GM18499 (cell line): Measurements from ENCODE around the gene PMEL.
A peak's percentile ranks its signal among the peaks of the same experiment; 100 is the strongest.

Experiments used
- ATAC-seq: cut with Tn5 transposase; IDR thresholded peaks from one replicate; pipeline ENCODE4 v1.9.1; 2021; ENCODE audit warnings: moderate number of reproducible peaks; ENCODE audit not compliant: insufficient read depth, unreplicated experiment

The PMEL gene

DNA sequence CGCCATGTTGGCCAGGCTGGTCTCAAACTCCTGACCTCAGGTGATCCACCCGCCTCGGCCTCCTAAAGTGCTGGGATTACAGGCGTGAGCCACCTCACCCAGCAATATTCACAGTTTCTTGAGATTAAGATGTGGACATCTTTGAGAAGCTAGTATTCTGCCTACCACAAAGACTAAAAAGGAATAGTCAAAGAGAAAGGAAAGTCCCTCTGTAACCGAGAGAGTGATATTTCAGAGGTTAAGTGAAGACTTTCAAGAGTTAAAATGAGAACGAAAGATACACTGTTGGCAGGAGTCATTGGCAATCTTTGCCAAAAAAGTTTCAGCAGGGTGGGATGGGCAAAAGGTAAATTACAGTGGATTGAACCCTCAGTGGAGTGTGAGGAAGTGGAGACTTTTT lies 19.3 kb downstream of the PMEL start:
- no peak for ATAC-seq

DNA sequence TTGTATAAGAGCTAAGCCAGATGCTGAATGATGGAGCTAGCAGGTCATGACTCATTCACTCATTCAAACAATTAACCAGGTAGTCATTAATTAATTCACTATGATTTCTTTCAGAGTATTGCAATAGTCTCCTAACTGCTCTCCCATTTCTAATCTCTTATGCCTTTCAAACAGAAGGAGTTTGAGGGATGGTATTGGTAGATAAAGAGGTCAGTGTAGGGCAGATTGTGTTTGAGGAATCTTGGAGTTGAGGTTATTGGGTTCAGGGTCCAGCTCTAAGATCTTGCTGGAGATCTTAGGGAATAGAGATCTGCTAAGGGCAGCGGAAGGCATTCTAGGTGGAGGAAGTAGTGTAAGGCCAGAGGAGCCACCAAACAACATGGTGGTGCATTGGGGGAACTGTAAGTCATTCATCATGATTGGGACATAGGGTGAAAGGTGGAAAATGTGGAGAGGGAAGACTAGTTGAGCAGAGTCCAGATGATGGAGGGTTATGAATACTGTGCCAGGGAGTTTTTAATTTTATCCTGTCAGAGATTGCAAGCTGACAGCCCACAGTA lies 23.2 kb downstream of the PMEL start:
- ATAC-seq, result no peak

DNA sequence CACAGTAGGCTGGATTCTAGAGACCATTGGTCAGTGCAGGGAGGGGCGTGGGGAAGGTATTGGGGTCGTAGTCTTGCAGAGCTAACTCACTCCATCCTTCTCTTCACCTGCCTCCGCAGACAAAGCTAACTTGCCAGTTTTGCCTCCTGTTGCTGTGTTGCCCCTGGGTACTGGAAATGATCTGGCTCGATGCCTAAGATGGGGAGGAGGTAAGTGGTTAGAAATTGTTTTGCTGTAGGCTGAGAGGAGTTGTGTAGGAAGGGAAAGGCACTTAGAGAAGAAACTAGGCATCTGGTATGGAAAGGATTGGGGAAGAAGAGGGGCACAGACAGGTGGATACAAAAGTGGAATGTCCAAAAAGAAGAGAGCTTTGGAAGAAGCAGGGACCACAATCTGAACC lies 23.8 kb downstream of the PMEL start:
- no peak for ATAC-seq

DNA sequence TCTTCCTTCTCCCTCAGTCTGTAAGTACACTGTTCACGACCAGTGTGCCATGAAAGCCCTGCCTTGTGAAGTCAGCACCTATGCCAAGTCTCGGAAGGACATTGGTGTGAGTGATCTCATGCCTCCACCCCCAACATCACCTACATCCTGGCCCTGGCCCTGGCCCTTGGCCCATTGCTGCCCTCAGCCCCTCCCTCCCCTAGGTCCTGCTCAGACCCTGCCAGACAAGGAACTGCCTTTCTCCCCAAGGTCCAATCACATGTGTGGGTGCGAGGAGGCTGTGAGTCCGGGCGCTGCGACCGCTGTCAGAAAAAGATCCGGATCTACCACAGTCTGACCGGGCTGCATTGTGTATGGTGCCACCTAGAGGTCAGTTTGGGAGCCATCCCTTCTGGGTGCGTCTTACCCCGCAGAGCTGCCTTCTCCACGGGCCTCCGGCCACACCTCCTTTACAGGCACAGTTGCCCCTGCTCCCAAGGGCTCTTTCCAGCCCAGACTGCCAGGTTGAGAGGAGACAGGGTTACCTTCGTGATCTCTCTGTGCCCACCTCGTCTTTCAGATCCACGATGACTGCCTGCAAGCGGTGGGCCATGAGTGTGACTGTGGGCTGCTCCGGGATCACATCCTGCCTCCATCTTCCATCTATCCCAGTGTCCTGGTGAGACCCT lies 25.6 kb downstream of the PMEL start:
- ATAC-seq, result peak; percentile 80

DNA sequence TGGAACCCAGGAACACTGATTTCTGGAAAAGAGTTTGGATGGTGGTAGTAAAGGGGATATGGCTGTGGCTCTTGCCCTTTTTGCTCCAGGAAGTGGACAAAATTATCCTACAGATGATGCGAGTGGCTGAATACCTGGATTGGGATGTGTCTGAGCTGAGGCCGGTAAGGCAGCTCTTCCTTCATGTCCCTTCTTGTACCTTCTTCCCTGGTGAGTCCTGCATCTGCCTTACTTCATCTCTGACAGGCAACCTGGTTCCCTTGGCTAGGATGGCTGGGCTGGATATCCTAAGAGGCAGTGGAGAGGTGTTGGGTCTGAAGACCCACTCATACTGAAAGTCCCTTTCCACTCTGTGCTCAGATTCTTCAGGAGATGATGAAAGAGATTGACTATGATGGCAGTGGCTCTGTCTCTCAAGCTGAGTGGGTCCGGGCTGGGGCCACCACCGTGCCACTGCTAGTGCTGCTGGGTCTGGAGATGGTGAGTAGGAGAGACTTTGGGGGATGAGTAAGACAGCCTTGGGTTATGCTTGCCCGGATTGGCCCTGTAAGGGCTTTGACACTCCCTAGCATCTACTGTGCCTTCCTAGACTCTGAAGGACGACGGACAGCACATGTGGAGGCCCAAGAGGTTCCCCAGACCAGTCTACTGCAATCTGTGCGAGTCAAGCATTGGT lies 26.9 kb downstream of the PMEL start:
- no peak for ATAC-seq

DNA sequence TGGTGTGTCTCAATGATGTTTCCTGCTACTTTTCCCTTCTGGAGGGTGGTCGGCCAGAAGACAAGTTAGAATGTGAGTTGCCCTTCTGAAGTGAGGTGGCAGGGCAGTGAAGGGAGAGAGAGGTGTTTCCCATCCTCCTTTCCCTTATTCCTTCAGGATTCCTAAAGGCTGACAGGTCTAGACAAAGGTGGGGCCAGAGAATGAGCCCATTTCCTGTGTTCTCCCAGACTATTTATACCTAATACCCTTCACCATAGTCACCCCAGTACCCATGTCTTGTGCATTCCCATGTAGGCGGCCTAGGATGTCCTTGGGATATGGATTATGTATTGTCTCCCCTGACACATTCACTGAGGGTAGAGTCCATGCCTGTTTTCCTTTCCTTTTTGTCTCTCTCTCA lies 27.9 kb downstream of the PMEL start:
- no peak for ATAC-seq

DNA sequence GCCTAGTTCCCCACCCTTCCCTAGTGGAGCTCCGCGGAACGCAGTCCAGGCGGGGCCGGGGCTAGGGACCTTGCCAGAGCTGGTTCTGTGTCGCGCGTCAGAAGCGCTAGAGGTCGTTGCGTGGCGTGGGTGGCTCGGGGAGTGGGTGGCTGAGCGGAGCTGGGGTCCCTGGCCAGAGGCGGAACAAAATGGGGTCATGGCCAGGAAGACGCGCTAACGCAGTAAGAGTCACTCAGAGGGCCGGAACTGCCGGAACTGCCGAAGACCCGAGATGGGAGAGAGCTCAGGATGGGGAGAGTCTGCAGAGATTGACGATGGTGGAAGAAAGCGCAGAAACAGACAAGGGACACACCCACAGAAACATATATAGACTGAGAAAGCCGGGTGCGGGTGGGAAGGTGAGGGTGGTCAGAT lies 30.1 kb downstream of the PMEL start:
- ATAC-seq, result no peak

DNA sequence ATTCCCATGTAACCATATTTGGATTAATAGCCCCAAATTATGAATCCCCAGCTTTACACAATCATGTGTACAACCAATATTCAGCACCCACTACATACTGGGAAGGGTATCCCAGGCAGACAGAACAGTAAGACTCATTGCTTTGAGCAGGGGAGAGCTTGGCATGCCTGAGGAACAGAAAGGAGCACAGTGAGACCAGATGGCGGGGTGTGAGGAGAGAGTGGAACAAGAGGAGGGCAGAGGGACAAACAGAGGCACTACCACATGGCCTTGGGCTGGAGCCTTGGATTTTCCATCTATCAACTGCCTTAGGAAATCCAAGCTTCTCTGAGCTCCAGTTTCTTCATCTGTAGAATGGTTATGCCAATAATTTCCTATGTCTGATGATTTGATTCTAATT lies 31.1 kb downstream of the PMEL start:
- no peak for ATAC-seq

DNA sequence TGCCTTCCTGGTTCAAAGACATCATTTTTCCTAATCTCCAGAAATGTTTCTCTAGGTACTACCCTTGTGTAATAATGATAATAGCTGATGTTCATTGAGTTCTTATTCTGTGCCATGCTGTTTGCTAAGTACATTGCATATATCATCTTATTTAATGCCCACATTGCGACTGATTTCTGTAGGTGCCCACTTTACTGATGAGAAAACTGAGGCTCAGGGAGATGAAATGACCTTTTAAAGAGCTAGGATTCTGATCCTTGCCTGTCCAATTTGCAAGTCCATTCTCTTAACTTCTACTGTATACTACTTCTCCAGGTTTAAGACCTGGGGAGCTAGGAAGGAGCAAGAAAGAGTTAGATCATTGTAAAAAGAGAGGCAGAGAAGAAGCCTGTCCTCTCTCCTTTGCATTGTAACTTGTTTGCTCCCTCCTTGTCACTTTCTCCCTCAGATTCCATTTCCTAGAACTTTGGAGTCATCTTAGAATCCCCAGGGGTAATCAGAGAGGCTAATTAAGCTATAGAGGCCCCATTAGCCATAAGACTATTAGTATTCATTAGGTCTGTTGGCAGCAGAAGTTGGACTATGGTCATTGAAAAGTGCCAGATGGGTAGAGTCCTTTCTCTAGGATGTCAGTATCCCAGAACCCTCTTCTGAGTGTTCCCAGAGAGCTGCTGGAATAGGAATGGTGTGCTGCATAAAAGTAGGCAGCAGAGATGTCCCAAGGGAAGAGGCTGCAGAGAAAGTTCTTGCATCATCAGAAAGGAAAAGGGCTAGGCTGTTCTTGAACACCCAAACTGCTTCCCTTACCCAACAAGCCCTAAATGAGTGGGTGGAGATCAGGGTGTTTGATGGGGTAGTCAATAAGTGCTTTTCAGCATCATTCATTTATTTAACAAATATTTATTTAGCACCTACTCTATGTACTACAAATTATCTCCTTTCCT lies 31.8 kb downstream of the PMEL start:
- no peak for ATAC-seq

DNA sequence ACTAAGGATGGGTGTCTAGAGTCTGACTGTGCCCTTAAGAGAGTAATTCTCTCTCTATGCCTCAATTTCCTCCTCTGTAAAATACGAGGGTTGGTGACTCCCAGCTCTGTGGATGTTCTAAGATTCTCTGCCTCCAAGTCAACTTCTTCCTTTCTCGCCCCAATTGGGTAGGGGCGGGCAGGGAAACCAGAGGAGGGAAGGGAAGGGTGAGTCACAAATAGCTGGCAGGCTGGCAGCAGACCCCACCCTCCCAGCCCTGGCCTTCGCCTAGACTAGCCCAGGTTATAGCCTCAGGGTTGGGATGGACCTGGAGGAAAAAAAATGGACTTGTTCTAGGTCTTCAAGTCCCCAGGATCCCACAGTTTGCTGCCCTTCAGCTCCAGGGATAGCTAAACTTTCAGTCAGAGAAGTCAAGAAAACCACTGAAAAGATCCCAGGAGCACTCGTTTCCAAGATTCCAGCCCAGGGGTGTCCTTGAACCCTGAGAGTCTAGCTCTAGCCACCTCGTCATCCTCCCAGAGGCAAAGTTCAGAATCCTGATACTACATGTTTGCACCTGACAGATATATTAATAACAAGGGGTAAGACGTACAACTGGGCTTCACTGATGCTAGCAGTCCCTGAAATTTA lies 32.6 kb downstream of the PMEL start:
- ATAC-seq, result no peak

DNA sequence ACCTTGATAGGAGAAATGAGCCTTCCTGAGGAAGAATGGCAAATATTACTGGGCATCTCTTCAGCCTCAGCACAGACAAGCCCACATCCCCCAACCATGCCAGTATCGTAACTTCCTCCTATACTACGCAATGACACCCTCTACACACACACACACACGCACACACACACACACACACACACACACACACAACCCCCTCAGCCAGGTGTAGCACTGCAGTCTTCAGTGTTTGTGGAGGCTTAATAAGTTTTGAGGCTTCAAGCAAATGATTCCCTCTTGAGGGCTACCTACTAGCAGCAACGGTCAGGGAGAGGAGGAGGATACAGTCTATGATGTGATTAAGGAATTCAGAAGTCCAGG lies 33.3 kb downstream of the PMEL start:
- no peak for ATAC-seq

DNA sequence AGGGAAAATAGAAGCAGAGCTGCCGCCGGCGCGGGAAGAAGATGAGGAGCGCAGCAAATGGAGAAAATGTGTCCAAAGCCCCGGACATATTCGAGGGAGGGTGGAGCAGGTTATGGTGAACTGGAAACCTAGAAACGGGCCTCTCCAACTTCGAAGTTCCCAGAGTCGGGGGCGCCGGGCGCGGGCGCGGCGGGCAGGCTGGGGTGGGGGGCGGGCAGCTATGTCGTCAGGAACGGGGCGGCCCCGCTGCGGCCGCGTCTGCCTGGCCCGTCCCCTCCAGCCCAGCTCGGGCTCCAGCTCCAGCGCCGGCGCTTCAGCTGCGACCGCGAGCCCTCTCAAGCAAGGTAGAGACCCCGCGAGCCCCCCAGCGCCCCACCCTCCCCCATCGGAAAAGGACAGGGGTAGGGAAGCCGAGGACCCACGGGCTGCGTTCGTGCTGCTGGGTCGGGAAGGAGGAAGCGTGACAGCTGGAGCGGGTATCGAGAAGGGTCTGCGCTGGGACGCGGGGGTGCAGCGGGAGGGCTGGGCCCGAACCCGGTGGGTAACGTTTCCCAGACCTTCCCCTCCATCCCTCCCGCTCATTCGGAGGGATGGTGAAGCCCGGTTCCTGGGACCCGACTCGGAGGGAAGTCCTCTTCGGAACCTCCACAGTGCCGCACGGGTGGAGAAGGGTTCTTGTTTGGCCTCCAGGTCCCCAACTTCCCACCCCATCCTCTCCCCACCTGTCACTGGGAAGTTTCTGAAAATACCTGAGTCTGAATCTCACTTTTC lies 33.9 kb downstream of the PMEL start:
- no peak for ATAC-seq

DNA sequence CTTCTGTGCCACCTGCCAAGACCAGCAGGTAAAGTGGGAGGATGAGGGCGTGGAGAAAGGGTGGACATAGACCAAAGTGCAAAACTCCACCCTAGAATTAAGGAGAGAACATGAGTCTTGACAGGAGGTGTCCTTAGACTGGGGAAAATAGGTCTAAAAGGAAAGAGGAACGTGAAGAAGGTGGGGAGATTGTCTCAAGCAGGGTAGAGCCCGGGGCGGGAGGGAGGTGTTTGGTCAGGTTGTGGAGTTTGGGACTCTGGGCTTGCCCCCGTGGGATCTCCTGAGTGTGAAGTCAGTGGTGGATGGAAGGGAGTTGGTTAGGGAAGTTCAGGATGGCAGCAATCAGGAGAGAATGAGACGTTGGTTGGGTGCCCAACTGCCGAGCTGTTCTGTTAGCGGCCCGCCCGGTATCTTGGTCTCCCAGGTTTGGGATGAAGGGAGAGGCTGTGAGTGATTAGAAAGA lies 34.5 kb downstream of the PMEL start:
- no peak for ATAC-seq

DNA sequence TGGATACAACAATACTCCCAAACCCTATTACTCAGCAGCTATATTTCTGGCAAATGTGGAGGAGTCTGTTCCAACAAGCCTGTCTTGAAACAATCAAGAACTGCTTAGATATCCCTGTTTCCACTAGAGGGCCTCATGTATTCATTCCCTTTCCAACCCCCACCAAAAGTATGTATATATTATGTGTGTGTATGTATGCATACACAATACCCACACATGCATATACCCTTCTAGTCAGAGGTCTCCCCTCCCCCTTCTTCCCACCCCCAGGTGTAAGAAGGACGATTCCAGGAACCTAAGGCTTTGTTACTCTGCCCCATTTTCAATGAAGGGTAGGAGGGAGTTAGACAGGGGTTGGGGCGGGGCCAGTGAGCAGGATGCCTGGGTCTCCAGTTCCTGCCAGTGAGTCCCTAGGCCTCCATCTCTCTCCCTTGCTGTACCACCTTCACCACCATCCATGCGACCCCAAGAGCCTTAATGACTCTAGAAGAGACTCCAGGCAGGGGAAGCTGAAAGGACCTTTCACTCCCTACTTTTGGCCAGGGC lies 35.0 kb downstream of the PMEL start, which contains the start of gene DGKA:
Gene DGKA (plus strand): TSS at position 392 of the 546 bp plus-strand sequence. CDS start 5,342 bp downstream, outside the sequence.
- ATAC-seq, result no peak

DNA sequence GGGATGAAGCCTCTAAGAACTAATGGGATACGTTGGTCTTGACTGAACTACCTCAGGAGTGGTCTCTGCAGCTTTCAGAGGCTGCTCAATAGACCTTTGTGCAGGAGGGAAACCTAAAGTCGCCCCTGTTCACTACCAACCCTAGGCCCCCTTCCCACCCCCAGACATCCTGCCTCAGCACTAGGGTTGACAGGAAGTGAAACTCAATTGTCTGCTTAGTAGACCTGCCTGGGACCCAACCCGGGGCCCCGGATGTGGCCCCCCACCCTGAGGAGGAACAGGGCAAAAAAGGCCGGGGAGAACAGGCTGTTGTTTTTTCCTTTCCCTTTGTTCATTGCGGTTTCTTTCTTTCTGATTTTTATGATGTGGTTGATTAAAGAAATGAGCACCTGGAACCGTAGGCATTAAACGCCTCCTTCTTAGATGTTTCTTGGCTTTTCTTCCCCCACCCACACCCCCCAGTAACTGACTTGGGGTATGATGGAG lies 36.5 kb downstream of the PMEL start:
- ATAC-seq, result no peak

DNA sequence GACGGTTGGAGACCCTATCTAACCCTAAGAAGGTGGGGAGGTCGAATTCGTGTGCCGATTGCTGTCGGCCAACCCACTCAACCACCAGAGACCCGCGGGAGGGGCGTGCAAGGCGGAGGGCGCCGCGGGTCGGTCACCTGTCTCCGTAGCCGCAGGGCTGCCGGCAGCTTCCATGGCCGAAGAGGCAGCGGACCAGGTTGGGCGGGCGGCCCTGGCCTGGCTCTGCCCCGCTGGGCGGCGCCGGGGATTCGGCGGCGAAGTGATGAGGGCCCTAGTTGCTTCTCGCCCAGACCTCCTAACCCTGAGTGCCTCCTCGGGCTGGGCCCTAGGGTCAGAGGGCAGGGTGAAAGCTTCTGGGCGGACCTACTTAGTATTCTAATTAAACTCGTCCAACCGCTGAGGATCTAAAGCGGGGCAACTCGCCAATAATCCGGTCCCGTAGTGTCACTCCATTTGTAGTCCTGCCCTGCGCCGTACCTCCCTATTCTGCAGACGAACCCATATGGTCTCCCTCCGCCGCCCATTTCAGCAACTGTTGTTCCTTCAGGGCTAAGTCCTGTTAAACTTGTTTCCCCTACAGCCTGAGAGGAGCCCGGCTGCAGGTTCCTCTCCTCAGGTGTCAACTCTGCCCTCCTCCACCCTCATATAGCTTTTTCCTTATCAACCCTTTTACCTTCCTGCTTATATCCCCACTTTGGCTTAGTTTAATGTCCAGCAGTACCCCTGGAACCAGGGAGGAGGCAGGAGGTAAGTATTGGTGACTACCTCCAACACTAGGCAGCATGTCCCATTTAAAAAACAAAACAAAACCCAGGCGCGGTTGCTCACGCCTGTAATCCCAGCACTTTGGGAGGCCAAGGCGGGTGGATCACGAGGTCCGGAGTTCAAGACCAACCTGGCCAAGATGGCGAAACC lies 38.0 kb downstream of the PMEL start, which contains the start of gene PYM1:
Gene PYM1 (minus strand): TSS at position 307 of the 915 bp plus-strand sequence. CDS start 133 bp downstream, at position 174.
- ATAC-seq, result peak; percentile 23

DNA sequence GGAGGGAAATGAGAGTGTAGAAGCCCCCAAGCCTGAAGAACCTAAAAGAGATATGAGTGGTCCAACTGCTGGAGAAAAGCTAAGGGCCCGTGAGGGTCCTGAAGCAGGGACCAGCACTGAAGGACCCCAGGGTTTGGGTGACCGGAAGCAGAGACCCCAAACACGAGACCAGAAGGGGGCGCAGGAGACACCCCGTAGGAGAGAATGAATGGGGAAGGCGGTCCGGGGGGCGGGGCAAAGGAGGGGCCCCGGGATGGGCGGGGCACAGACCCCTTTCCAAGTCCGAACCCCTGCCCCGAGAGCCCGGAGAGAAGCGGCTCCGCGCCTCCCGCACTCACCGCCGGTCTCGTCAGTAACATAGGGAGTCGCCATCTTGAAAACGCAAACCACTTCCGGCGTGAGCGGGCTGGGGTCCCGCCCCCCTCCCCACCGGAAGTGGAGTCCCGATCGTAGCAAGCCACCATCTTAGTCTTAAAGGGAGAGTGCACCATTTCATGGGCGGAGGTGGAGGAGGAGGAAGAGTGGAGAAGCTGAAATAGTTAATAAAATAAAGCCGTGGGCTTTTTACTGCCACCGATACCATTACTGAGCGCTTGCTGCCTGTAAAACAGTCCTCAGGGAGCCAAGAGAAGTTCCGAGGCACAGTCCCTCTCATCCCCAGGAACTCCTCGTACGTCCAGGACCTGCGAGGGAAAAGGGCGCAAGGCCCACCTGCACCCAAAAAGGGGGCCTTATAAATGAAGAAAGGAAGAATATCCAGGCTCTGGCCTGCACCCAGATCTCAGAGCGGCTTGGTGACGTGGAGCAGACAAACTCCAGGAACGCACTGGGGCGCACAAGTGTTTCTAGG lies 38.9 kb downstream of the PMEL start:
- ATAC-seq, result peak; percentile 28
